Heart left ventricle (tissue), 13 donors: ENCODE measurements around the gene RHOT1.

Source experiments
- POLR2A ChIP-seq, 2 donors: fragments of 450-650 bp; IDR thresholded peaks; one replicate each; pipeline ENCODE4 v1.6.1; 2017; ENCODE audit warnings: antibody characterized with exemption in 2 of 2, mild to moderate bottlenecking in 2 of 2, moderate library complexity in 2 of 2
- TF ChIP-seq, protein P1 (sequence below), 12 donors: fragments of 200-600 bp; sonication (generic) in 4 of 12; IDR thresholded peaks; one replicate each; pipeline versions ENCODE4 v1.5.0 to v1.8.0; 2018 to 2022; ENCODE audit warnings: antibody characterized with exemption in 12 of 12, mild to moderate bottlenecking in 5 of 12
- donor health status: ischemic (EF 13 %, LVEDD 7.1; RV severe dilation, severe dysfunction).
- donor health status: DM: no; HTN: yes; CAD: no.
- donor health status: DM: no; HTN: no; CAD: no.
- donor health status: ischemic (EF 25% LVEDD 6.9; RV normal size, moderate dysfunction).
- donor health status: ischemic (EF 25% LVEDD 5.7; RV mildly dilated, moderate dysfunction).
- donor health status: ischemic (EF 35%, LVEDD 5.7; RV mildly dilated, moderate dysfunction).
- donor health status: nonischemic (EF 11% LVEDD 7.7; RV severe dilation, severe dysfunction).
- donor health status: DM: yes; HTN: yes; CAD: no.
- donor health status: PGD.
- donor health status: ischemic (EF 29% LVEDD 5.4; RV normal size, mild dysfunction).
- donor health status: nonischemic (EF 23%, LVEDD 6.1; RV moderate dilation, normal function).

DNA sequence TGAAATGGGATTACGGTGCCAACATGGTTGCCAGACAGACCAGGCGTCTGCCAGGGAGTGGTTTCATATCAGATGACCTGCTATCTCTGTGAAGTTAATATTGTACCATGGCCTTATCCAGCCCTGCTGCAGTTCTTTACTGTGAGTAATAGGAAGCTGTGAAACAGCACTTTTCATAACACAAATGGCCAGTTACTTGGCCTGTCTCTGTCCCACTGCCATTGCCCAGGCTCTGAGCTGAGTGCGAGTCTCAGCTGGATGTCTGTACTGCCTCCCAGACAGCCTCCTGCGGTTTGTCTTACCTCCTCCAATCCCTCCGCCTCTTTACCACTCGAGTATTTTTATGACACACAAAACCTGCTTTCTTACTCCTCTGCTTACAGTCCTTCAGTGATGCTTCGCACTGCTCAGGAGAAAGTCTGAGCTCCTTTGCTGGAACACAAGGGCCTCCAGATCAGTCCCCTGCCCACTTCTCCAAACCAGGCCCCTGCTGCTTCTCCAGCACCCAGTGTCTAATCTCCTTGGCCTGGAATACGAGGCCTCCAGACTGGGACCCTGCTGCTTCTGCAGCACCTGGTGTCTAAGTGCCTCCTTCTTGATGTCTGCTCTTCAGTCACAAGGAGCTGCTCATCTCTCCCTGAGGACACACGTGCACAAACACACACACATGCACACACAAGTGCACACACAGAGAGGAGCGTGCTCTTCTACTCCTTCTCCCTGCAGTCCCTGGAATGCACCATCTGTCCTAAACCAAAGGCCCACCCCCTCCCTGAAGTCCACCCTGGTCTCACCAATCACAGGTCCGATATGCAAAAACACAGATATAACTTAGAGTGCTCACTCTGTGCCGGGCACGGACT, 17.1 kb upstream of the RHOT1 start:
- TF ChIP-seq, protein P1, sequence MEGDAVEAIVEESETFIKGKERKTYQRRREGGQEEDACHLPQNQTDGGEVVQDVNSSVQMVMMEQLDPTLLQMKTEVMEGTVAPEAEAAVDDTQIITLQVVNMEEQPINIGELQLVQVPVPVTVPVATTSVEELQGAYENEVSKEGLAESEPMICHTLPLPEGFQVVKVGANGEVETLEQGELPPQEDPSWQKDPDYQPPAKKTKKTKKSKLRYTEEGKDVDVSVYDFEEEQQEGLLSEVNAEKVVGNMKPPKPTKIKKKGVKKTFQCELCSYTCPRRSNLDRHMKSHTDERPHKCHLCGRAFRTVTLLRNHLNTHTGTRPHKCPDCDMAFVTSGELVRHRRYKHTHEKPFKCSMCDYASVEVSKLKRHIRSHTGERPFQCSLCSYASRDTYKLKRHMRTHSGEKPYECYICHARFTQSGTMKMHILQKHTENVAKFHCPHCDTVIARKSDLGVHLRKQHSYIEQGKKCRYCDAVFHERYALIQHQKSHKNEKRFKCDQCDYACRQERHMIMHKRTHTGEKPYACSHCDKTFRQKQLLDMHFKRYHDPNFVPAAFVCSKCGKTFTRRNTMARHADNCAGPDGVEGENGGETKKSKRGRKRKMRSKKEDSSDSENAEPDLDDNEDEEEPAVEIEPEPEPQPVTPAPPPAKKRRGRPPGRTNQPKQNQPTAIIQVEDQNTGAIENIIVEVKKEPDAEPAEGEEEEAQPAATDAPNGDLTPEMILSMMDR (IDR thresholded peaks at IDR 0.05): no peak
- no peak for TF ChIP-seq POLR2A (IDR thresholded peaks at IDR 0.05)
